H9 (cell line): Measurements from ENCODE around the gene DIAPH2. TPM values are rescaled to one million over a fixed set of nuclear protein-coding genes. Genes with fewer than 3 reads are reported as not detected.

Experiments
- DNase-seq: peaks from one replicate; pipeline ENCODE4 v3.0.0-alpha.2; 2017
- H2AFZ ChIP-seq: one replicate; pipeline ENCODE4 v1.6.1; 2013; ENCODE audit warnings: mild to moderate bottlenecking, low read length, control low read depth, moderate library complexity
- H2AK5ac ChIP-seq: 2 replicates; pipeline ENCODE4 v1.6.1; 2013; ENCODE audit warnings: low read length, control low read depth, mixed read lengths; ENCODE audit not compliant: insufficient read length
- H2BK120ac ChIP-seq: one replicate; pipeline ENCODE4 v1.6.1; 2013; ENCODE audit warnings: low read depth, mild to moderate bottlenecking, low read length, control low read depth, inconsistent platforms; ENCODE audit not compliant: poor library complexity, severe bottlenecking
- H2BK12ac ChIP-seq: 2 replicates; pipeline ENCODE4 v1.6.1; 2013; ENCODE audit warnings: low read length, control low read depth, mixed read lengths, low read depth; ENCODE audit not compliant: insufficient read length
- H2BK15ac ChIP-seq: 2 replicates; pipeline ENCODE4 v1.6.1; 2013; ENCODE audit warnings: low read depth, low read length, control low read depth
- H2BK20ac ChIP-seq: one replicate; pipeline ENCODE4 v1.6.1; 2013; ENCODE audit warnings: low read depth, mild to moderate bottlenecking, low read length, control low read depth, inconsistent platforms; ENCODE audit not compliant: poor library complexity, severe bottlenecking
- H2BK5ac ChIP-seq: 2 replicates; pipeline ENCODE4 v1.6.1; 2013; ENCODE audit warnings: low read length, control low read depth, mixed read lengths; ENCODE audit not compliant: insufficient read length
- H3K14ac ChIP-seq: 2 replicates; pipeline ENCODE4 v1.6.1; 2013; ENCODE audit warnings: low read length, control low read depth; ENCODE audit not compliant: insufficient read depth
- H3K18ac ChIP-seq: 2 replicates; pipeline ENCODE4 v1.6.1; 2013; ENCODE audit warnings: low read depth, mild to moderate bottlenecking, mixed read lengths, low read length, control low read depth; ENCODE audit not compliant: insufficient read length
- H3K23ac ChIP-seq: 2 replicates; pipeline ENCODE4 v1.6.1; 2013; ENCODE audit warnings: low read length, control low read depth, mixed read lengths, low read depth; ENCODE audit not compliant: insufficient read length
- H3K23me2 ChIP-seq: 2 replicates; pipeline ENCODE4 v1.6.1; 2013; ENCODE audit warnings: low read depth, mild to moderate bottlenecking, mixed read lengths, low read length, control low read depth; ENCODE audit not compliant: insufficient read length, poor library complexity, severe bottlenecking
- H3K27ac ChIP-seq: 2 replicates; pipeline ENCODE4 v1.5.1; 2013; ENCODE audit warnings: low read length, control low read depth, mixed read lengths, low read depth; ENCODE audit not compliant: insufficient read length
- H3K27me3 ChIP-seq: 2 replicates; pipeline ENCODE4 v1.6.1; 2013; ENCODE audit warnings: low read length, control low read depth, inconsistent platforms; ENCODE audit not compliant: insufficient read depth
- H3K4ac ChIP-seq: 2 replicates; pipeline ENCODE4 v1.6.1; 2013; ENCODE audit warnings: low read depth, mild to moderate bottlenecking, control low read depth, inconsistent platforms, low read length, moderate library complexity
- H3K4me1 ChIP-seq: 2 replicates; pipeline ENCODE4 v1.6.1; 2013; ENCODE audit warnings: low read length, control low read depth, inconsistent platforms; ENCODE audit not compliant: insufficient read depth
- H3K4me2 ChIP-seq: 2 replicates; pipeline ENCODE4 v1.6.1; 2013; ENCODE audit warnings: low read length, control low read depth, mixed read lengths; ENCODE audit not compliant: insufficient read length, insufficient read depth
- H3K56ac ChIP-seq: 2 replicates; pipeline ENCODE4 v1.6.1; 2013; ENCODE audit warnings: low read depth, mild to moderate bottlenecking, mixed read lengths, low read length, control low read depth; ENCODE audit not compliant: insufficient read length
- H3K79me1 ChIP-seq: 2 replicates; pipeline ENCODE4 v1.6.1; 2013; ENCODE audit warnings: low read depth, mild to moderate bottlenecking, moderate library complexity, low read length, control low read depth, inconsistent platforms; ENCODE audit not compliant: insufficient read depth, poor library complexity, severe bottlenecking
- H3K79me2 ChIP-seq: 2 replicates; pipeline ENCODE4 v1.6.1; 2013; ENCODE audit warnings: low read length, control low read depth, inconsistent platforms; ENCODE audit not compliant: insufficient read depth
- H3K9ac ChIP-seq: 2 replicates; pipeline ENCODE4 v1.6.1; 2013; ENCODE audit warnings: low read length, control low read depth, mixed read lengths; ENCODE audit not compliant: insufficient read length; ENCODE audit errors: extremely low read depth
- H3K9me3 ChIP-seq: one replicate; pipeline ENCODE4 v1.6.1; 2013; ENCODE audit warnings: low read depth, low read length, inconsistent platforms; ENCODE audit not compliant: control insufficient read depth
- H3T11ph ChIP-seq: one replicate; pipeline ENCODE4 v1.6.1; 2013; ENCODE audit warnings: mild to moderate bottlenecking, low read length, control low read depth, inconsistent platforms
- H4K20me1 ChIP-seq: one replicate; pipeline ENCODE4 v1.6.1; 2013; ENCODE audit not compliant: control insufficient read depth, insufficient read length, insufficient read depth
- H4K5ac ChIP-seq: 2 replicates; pipeline ENCODE4 v1.6.1; 2013; ENCODE audit warnings: low read depth, mild to moderate bottlenecking, mixed read lengths, low read length, control low read depth; ENCODE audit not compliant: insufficient read length
- H4K8ac ChIP-seq: replicated peaks from 2 replicates; pipeline ENCODE4 v1.6.1; 2013; ENCODE audit warnings: low read length, control low read depth, mixed read lengths, low read depth; ENCODE audit not compliant: insufficient read length
- H4K91ac ChIP-seq: 2 replicates; pipeline ENCODE4 v1.6.1; 2013; ENCODE audit warnings: low read depth, mild to moderate bottlenecking, moderate library complexity, mixed read lengths, low read length, control low read depth; ENCODE audit not compliant: insufficient read length
- H3K27ac Mint-ChIP-seq, 3 experiments: 2 replicates in 2 of 3; 3 replicates in 1 of 3; pipeline ENCODE4 v1.8.0; 2020 to 2021; ENCODE audit warnings: mixed read lengths in 3 of 3, mild to moderate bottlenecking in 1 of 3, moderate library complexity in 1 of 3
- H3K27me3 Mint-ChIP-seq: 2 replicates; pipeline ENCODE4 v1.8.0; 2021; ENCODE audit warnings: low read depth, mild to moderate bottlenecking, moderate library complexity, mixed read lengths
- H3K36me3 Mint-ChIP-seq, 3 experiments: 2 replicates in 2 of 3; 3 replicates in 1 of 3; pipeline ENCODE4 v1.8.0; 2020 to 2021; ENCODE audit warnings: low read depth in 3 of 3, mixed read lengths in 3 of 3; ENCODE audit not compliant: insufficient read depth in 1 of 3
- H3K4me1 Mint-ChIP-seq, 2 experiments: 2 replicates each; pipeline ENCODE4 v1.8.0; 2020; ENCODE audit warnings: mixed read lengths in 2 of 2
- H3K4me3 Mint-ChIP-seq, 2 experiments: 2 replicates in 1 of 2; 3 replicates in 1 of 2; pipeline ENCODE4 v1.8.0; 2020 to 2021; ENCODE audit warnings: mild to moderate bottlenecking in 2 of 2, mixed read lengths in 2 of 2, moderate library complexity in 1 of 2
- H3K9me3 Mint-ChIP-seq, 2 experiments: 2 replicates in 1 of 2; 3 replicates in 1 of 2; pipeline ENCODE4 v1.8.0; 2020; ENCODE audit warnings: mild to moderate bottlenecking in 2 of 2, mixed read lengths in 2 of 2, moderate library complexity in 1 of 2
- CTCF ChIP-seq: fragments of 200-600 bp; sonication (generic); conservative IDR thresholded peaks from 3 replicates; pipeline ENCODE4 v1.8.0; 2021; ENCODE audit warnings: antibody characterized with exemption, mild to moderate bottlenecking
- WGBS: extraction: QIAGEN DNeasy Blood & Tissue Kit; methylation state at CpG from one replicate; pipeline ENCODE4 v1.1.7; 2013; ENCODE audit warnings: missing lambda C conversion rate, low lambda C conversion rate, mixed read lengths; ENCODE audit not compliant: insufficient read length; ENCODE audit errors: extremely low coverage; 5-methylcytosine and 5-hydroxymethylcytosine counted together
- total RNA-seq: library from RNA; stranded (reverse); gene quantifications from 2 replicates; pipeline ENCODE4 v1.2.1, GENCODE V29; 2021

DIAPH2 gene
- total RNA-seq, 1 experiment from 2014 or later: 45.4 TPM

GRCh38 chrX:97563531-97564133 lies 879.0 kb downstream of the DIAPH2 start:
- H4K20me1 ChIP-seq: no peaks in the 10 kb centered on the region
- H2AFZ ChIP-seq: no peak overlapping the region
- peaks cover 3% of the 10 kb centered on the region; the same call in 1 of the 2 replicates for H3K4me1 ChIP-seq
- no peak for TF ChIP-seq CTCF
- no peak overlapping the region for H2AK5ac ChIP-seq
- no peak overlapping the region for H4K8ac ChIP-seq
- no peak overlapping the region for H4K5ac ChIP-seq
- Mint-ChIP-seq H3K27ac (peak overlapping the region; percentile 52 to 78 (median 75); a peak in 4 of 7 replicates), H3K4me1 (peaks cover 5 to 20% of the 10 kb centered on the region in 2 experiments), H3K9me3 (no peaks in the 10 kb centered on the region), H3K4me3 (no peak overlapping the region), H3K36me3 (no peaks in the 10 kb centered on the region; a peak in 1 of 7 replicates), H3K27me3 (no peaks in the 10 kb centered on the region)
- H3T11ph ChIP-seq: no peak overlapping the region
- no peak overlapping the region for H2BK20ac ChIP-seq
- H3K18ac ChIP-seq: peak overlapping the region; percentile 73
- H3K14ac ChIP-seq: no peak overlapping the region
- no peaks in the 10 kb centered on the region for H3K9me3 ChIP-seq
- no peak for DNase-seq
- H4K91ac ChIP-seq: no peak overlapping the region
- no peak overlapping the region for H2BK120ac ChIP-seq
- no peaks in the 10 kb centered on the region for H3K23me2 ChIP-seq
- no peak overlapping the region for H3K4me2 ChIP-seq
- no peak overlapping the region for H3K27ac ChIP-seq
- no peaks in the 10 kb centered on the region for H3K27me3 ChIP-seq
- no peak overlapping the region; the same call in 1 of the 2 replicates for H2BK15ac ChIP-seq
- no peaks in the 10 kb centered on the region for H3K79me1 ChIP-seq
- no peak overlapping the region for H3K23ac ChIP-seq
- no CpG with 5 or more reads among the region's 4 CpGs for WGBS
- H2BK5ac ChIP-seq: no peak overlapping the region
- H3K9ac ChIP-seq: no peak overlapping the region
- H2BK12ac ChIP-seq: no peak overlapping the region
- H3K79me2 ChIP-seq: no peaks in the 10 kb centered on the region
- H3K56ac ChIP-seq: no peak overlapping the region
- H3K4ac ChIP-seq: no peak overlapping the region
